ENCODE data around the gene AGBL4. TPM values are rescaled to one million over a fixed set of nuclear protein-coding genes. Genes with fewer than 3 reads are reported as not detected.

Gene AGBL4
- polyA plus RNA-seq, 3 donors, result 0.05 TPM; not detected in 2

- intact Hi-C loops (cut with micrococcal nuclease), result no loop called here
- no peak for TF ChIP-seq CTCF (IDR thresholded peaks at IDR 0.05)
- no peaks in the 10 kb centered on the region for H4K20me1 ChIP-seq (ENCODE audit: insufficient read depth, low read length)
- no peak overlapping the region for H3K4me3 ChIP-seq (replicated peaks in 1 of 3; ENCODE audit: low read depth in 2 of 3, low read length in 3 of 3)
- H3K9me3 Mint-ChIP-seq, result peaks cover 2 to 14% (median 6%) of the 10 kb centered on the region in 7 donors
- no peak for DNase-seq
- no peak overlapping the region for H3K4me2 ChIP-seq (replicated peaks; ENCODE audit: extremely low read depth, low read length, poor library complexity, severe bottlenecking)
- H3K4me1 Mint-ChIP-seq, result no peaks in the 10 kb centered on the region
- H3K36me3 ChIP-seq (replicated peaks in 1 of 2; ENCODE audit: control insufficient read depth in 1 of 2, insufficient read depth in 2 of 2, low read length in 2 of 2), result no peaks in the 10 kb centered on the region
- H3K27ac Mint-ChIP-seq, result no peak overlapping the region
- no peaks in the 10 kb centered on the region for H3K36me3 Mint-ChIP-seq
- no peaks in the 10 kb centered on the region for H3K4me1 ChIP-seq (ENCODE audit: control insufficient read depth in 1 of 2, insufficient read depth in 2 of 2, low read length in 2 of 2)
- WGBS (ENCODE audit: insufficient coverage), result 95% methylated on average over 2 of the region's 3 CpGs
- H3K4me3 Mint-ChIP-seq, result no peak overlapping the region
- H3K79me2 ChIP-seq (ENCODE audit: insufficient read depth, low read length), result no peaks in the 10 kb centered on the region
- peaks cover 0 to 2% (median 0%) of the 10 kb centered on the region in 3 donors for H3K27me3 Mint-ChIP-seq (ENCODE audit: low read depth in 3 of 3)
- H3K9me3 ChIP-seq (replicated peaks in 1 of 2; ENCODE audit: control insufficient read depth in 1 of 2, insufficient read depth in 1 of 2, low read length in 2 of 2), result peaks cover 0 to 8% of the 10 kb centered on the region in 2 donors
- H3K27ac ChIP-seq (ENCODE audit: low read depth in 1 of 2, low read length in 2 of 2), result no peak overlapping the region
- no peak overlapping the region for H2AFZ ChIP-seq (ENCODE audit: insufficient read depth, low read depth, low read length, poor library complexity, severe bottlenecking)
- H3K9ac ChIP-seq (ENCODE audit: insufficient read depth, low read length, poor library complexity, severe bottlenecking), result no peak overlapping the region
- H3K27me3 ChIP-seq (ENCODE audit: control insufficient read depth in 2 of 2, insufficient read depth in 2 of 2, low read length in 2 of 2), result no peaks in the 10 kb centered on the region
These were observed 964.7 kb downstream of the AGBL4 start for GRCh38 chr1:49059087-49059486.

- Histone ChIP-seq H2AFZ (ENCODE audit: insufficient read depth, low read depth, low read length, poor library complexity, severe bottlenecking) (no peak overlapping the region), H3K4me2 (replicated peaks; ENCODE audit: extremely low read depth, low read length, poor library complexity, severe bottlenecking) (no peak overlapping the region), H3K9ac (ENCODE audit: insufficient read depth, low read length, poor library complexity, severe bottlenecking) (no peak overlapping the region), H3K9me3 (replicated peaks in 1 of 2; ENCODE audit: control insufficient read depth in 1 of 2, insufficient read depth in 1 of 2, low read length in 2 of 2) (no peaks in the 10 kb centered on the region), H3K4me3 (replicated peaks in 1 of 3; ENCODE audit: low read depth in 2 of 3, low read length in 3 of 3) (no peak overlapping the region), H3K27ac (ENCODE audit: low read depth in 1 of 2, low read length in 2 of 2) (no peak overlapping the region), H3K36me3 (replicated peaks in 1 of 2; ENCODE audit: control insufficient read depth in 1 of 2, insufficient read depth in 2 of 2, low read length in 2 of 2) (no peaks in the 10 kb centered on the region), H4K20me1 (ENCODE audit: insufficient read depth, low read length) (no peaks in the 10 kb centered on the region), H3K79me2 (ENCODE audit: insufficient read depth, low read length) (no peaks in the 10 kb centered on the region), H3K4me1 (ENCODE audit: control insufficient read depth in 1 of 2, insufficient read depth in 2 of 2, low read length in 2 of 2) (no peaks in the 10 kb centered on the region), H3K27me3 (ENCODE audit: control insufficient read depth in 2 of 2, insufficient read depth in 2 of 2, low read length in 2 of 2) (no peaks in the 10 kb centered on the region)
- Mint-ChIP-seq H3K27me3 (ENCODE audit: low read depth in 3 of 3) (peaks cover 0 to 3% (median 0%) of the 10 kb centered on the region in 3 donors), H3K27ac (no peak overlapping the region), H3K4me3 (no peak overlapping the region), H3K9me3 (peaks cover 0 to 9% (median 0%) of the 10 kb centered on the region in 7 donors), H3K4me1 (no peaks in the 10 kb centered on the region), H3K36me3 (no peaks in the 10 kb centered on the region)
- DNase-seq, result no peak
- WGBS (ENCODE audit: insufficient coverage), result 100% methylated on average over 1 of the region's 1 CpG
- no peak for TF ChIP-seq CTCF (IDR thresholded peaks at IDR 0.05)
- intact Hi-C loops (cut with micrococcal nuclease), result no loop called here
These were observed 971.7 kb downstream of the AGBL4 start for GRCh38 chr1:49052102-49052501.
